Lung (tissue), 12 donors: Measurements from ENCODE around the gene STK11IP. TPM values are rescaled to one million over a fixed set of nuclear protein-coding genes. Genes with fewer than 3 reads are reported as not detected.

ENCODE experiments used
- ATAC-seq: fragments of 200-7000 bp; cut with Tn5 transposase; one replicate; pipeline ENCODE4 v1.9.1; 2020; ENCODE audit warnings: moderate number of reproducible peaks; ENCODE audit not compliant: insufficient read depth, low FRiP score
- DNase-seq, 3 donors: peaks; one replicate each; pipeline ENCODE4 v3.0.0-alpha.2; 2013 to 2017
- H3K27ac ChIP-seq, 2 donors: one replicate each; pipeline ENCODE4 v1.5.1; 2013; ENCODE audit warnings: mild to moderate bottlenecking in 2 of 2, moderate library complexity in 2 of 2, control low read depth in 1 of 2, inconsistent platforms in 1 of 2, low read depth in 1 of 2, low read length in 1 of 2
- H3K27me3 ChIP-seq, 3 donors: one replicate each; pipeline ENCODE4 v1.5.1; 2013; ENCODE audit warnings: low read length in 2 of 3; ENCODE audit not compliant: control insufficient read depth in 3 of 3, insufficient read depth in 3 of 3
- H3K36me3 ChIP-seq, 4 donors: one replicate each; pipeline ENCODE4 v1.5.1; 2013; ENCODE audit warnings: low read length in 4 of 4, mild to moderate bottlenecking in 1 of 4, moderate library complexity in 1 of 4; ENCODE audit not compliant: control insufficient read depth in 4 of 4, insufficient read depth in 4 of 4
- H3K4me1 ChIP-seq, 5 donors: one replicate each; pipeline ENCODE4 v1.5.1; 2013; ENCODE audit warnings: low read length in 5 of 5, mild to moderate bottlenecking in 2 of 5, moderate library complexity in 1 of 5; ENCODE audit not compliant: control insufficient read depth in 5 of 5, insufficient read depth in 5 of 5
- H3K4me3 ChIP-seq: one replicate; pipeline ENCODE4 v1.5.1; 2013; ENCODE audit warnings: mild to moderate bottlenecking, control low read depth, moderate library complexity
- H3K9ac ChIP-seq, 2 donors: one replicate each; pipeline ENCODE4 v1.5.1; 2013; ENCODE audit warnings: low read length in 2 of 2, control low read depth in 1 of 2; ENCODE audit not compliant: insufficient read depth in 1 of 2
- H3K9me3 ChIP-seq, 4 donors: one replicate each; pipeline ENCODE4 v1.5.1; 2013; ENCODE audit warnings: low read length in 3 of 4, mild to moderate bottlenecking in 1 of 4, moderate library complexity in 1 of 4; ENCODE audit not compliant: control insufficient read depth in 4 of 4, insufficient read depth in 3 of 4
- CTCF ChIP-seq: IDR thresholded peaks from 2 replicates; pipeline ENCODE4 v1.5.1; 2012; ENCODE audit warnings: mild to moderate bottlenecking; ENCODE audit errors: control extremely low read depth, extremely low read depth
- WGBS, 2 donors: extraction: QIAGEN DNeasy Blood & Tissue Kit; methylation state at CpG; one replicate each; pipeline ENCODE4 v1.1.7; 2013; 5-methylcytosine and 5-hydroxymethylcytosine counted together
- polyA plus RNA-seq, 2 donors: library from polyadenylated mRNA; stranded (reverse); fragments of 200-250 nt; gene quantifications; one replicate each; pipeline ENCODE4 v1.2.1, GENCODE V29; 2013
- total RNA-seq, 2 donors: library from RNA; depleted of rRNA in 1 of 2; stranded (reverse); fragments of >200 nt in 1 of 2; gene quantifications; one replicate each; pipeline ENCODE4 v1.2.1, GENCODE V29; 2014 to 2021
- donor health status: control.
- donor health status: control.
- donor health status: Bipolar disorder and iron deficiency.
- donor health status: healthy.
- donor health status: DM: yes; HTN: yes; CAD: no.

The STK11IP gene
- total and polyA plus RNA-seq, 4 donors: 21.5 to 46.0 (median 23.1) TPM

GRCh38 chr2:219627103-219628100, 29.7 kb downstream of the STK11IP start, which contains the start of gene SLC4A3:
TSS of gene SLC4A3 (plus strand) at chr2:219627630. CDS start at chr2:219627993, 363 bp downstream.
- H3K36me3 ChIP-seq: no peaks in the 10 kb centered on the region
- peak within 1 kb of the TSS; percentile 17 for H3K4me3 ChIP-seq
- TF ChIP-seq CTCF: no peak
- H3K4me1 ChIP-seq: peaks cover 0 to 12% (median 4%) of the 10 kb centered on the region in 5 donors
- peak within 1 kb of the TSS in 1 of 2 donors; percentile 26 for H3K9ac ChIP-seq
- ATAC-seq: peak; percentile 38
- 4 to 9% methylated on average over 48 to 103 of the region's 103 CpGs for WGBS, 2 donors
- H3K9me3 ChIP-seq: no peaks in the 10 kb centered on the region
- DNase-seq: peak; percentile 58 to 66 (median 65)
- no peaks in the 10 kb centered on the region for H3K27me3 ChIP-seq
- H3K27ac ChIP-seq: peak within 1 kb of the TSS in 1 of 2 donors; percentile 99

- no peak overlapping the region for H3K9ac ChIP-seq
- TF ChIP-seq CTCF: no peak
- H3K27ac ChIP-seq: peak overlapping the region in 1 of 2 donors; percentile 99
- no peaks in the 10 kb centered on the region for H3K36me3 ChIP-seq
- H3K4me1 ChIP-seq: peaks cover 0 to 12% (median 4%) of the 10 kb centered on the region in 5 donors
- H3K9me3 ChIP-seq: no peaks in the 10 kb centered on the region
- 75 to 79% methylated on average over 26 of the region's 26 CpGs for WGBS, 2 donors
- H3K4me3 ChIP-seq: no peak overlapping the region
- no peaks in the 10 kb centered on the region for H3K27me3 ChIP-seq
- ATAC-seq (no peak), DNase-seq (no peak)
Measured at GRCh38 chr2:219628235-219628985, 30.8 kb downstream of the STK11IP start.

GRCh38 chr2:219628986-219629901, 31.6 kb downstream of the STK11IP start:
- Histone ChIP-seq H3K4me1 (peaks cover 0 to 12% (median 4%) of the 10 kb centered on the region in 5 donors), H3K4me3 (no peak overlapping the region), H3K9ac (no peak overlapping the region), H3K27ac (peak overlapping the region in 1 of 2 donors; percentile 99), H3K9me3 (no peaks in the 10 kb centered on the region), H3K27me3 (no peaks in the 10 kb centered on the region), H3K36me3 (no peaks in the 10 kb centered on the region)
- DNase-seq (no peak), ATAC-seq (no peak)
- TF ChIP-seq CTCF: no peak
- 41 to 59% methylated on average over 15 to 16 of the region's 16 CpGs for WGBS, 2 donors
